Prostate gland (tissue), 2 donors: ENCODE data around the gene PTPN23. TPM values are rescaled to one million over a fixed set of nuclear protein-coding genes. Genes with fewer than 3 reads are reported as not detected.

Source experiments
- DNase-seq: peaks from one replicate; pipeline ENCODE4 v3.0.0-alpha.2; 2019; ENCODE audit warnings: low spot score
- H3K27ac ChIP-seq, 2 donors: fragments of 200-600 bp; sonication (generic); 2 replicates each; pipeline ENCODE4 v1.5.1; 2017 to 2019
- H3K27me3 ChIP-seq: fragments of 200-600 bp; sonication (generic); replicated peaks from 2 replicates; pipeline ENCODE4 v1.5.1; 2019; ENCODE audit not compliant: insufficient read depth
- H3K36me3 ChIP-seq, 2 donors: fragments of 200-600 bp; sonication (generic); 1 replicate in 1 of 2; 2 replicates in 1 of 2; pipeline versions ENCODE4 v1.5.1 to v1.8.1; 2017 to 2019
- H3K4me1 ChIP-seq: fragments of 200-600 bp; sonication (generic); replicated peaks from 2 replicates; pipeline ENCODE4 v1.5.1; 2019
- H3K4me3 ChIP-seq, 2 donors: fragments of 200-600 bp; sonication (generic); 2 replicates each; pipeline ENCODE4 v1.5.1; 2017 to 2019
- H3K9me3 ChIP-seq: fragments of 200-600 bp; sonication (generic); 2 replicates; pipeline ENCODE4 v1.5.1; 2017
- CTCF ChIP-seq, 4 experiments: fragments of 200-600 bp in 2 of 4; fragments of 450-650 bp in 2 of 4; sonication (generic) in 2 of 4; IDR thresholded peaks; 1 replicate in 3 of 4; 2 replicates in 1 of 4; pipeline ENCODE4 v1.5.1; 2016 to 2019; ENCODE audit warnings: antibody characterized with exemption in 4 of 4, mild to moderate bottlenecking in 2 of 4, moderate library complexity in 2 of 4
- POLR2A ChIP-seq: fragments of 450-650 bp; IDR thresholded peaks from one replicate; pipeline ENCODE4 v1.6.1; 2016; ENCODE audit warnings: antibody characterized with exemption, mild to moderate bottlenecking
- POLR2AphosphoS5 ChIP-seq: sonication (generic); formaldehyde crosslinking; IDR thresholded peaks from one replicate; pipeline ENCODE4 v1.6.1; 2017; ENCODE audit warnings: antibody characterized with exemption
- WGBS: methylation state at CpG from one replicate; pipeline ENCODE4 v1.1.5; 2018; 5-methylcytosine and 5-hydroxymethylcytosine counted together
- intact Hi-C: fragments of 100-400 bp; cut with DNase I; formaldehyde crosslinking; loops from one replicate; pipeline ENCODE4 v1.14.2; 2022
- total RNA-seq, 2 donors: library from RNA; depleted of rRNA; stranded (reverse); fragments of >200 nt; gene quantifications; one replicate each; pipeline ENCODE4 v1.1.0, GENCODE V29; 2016

PTPN23 gene
- total RNA-seq, 2 donors from 2014 or later, result 31.7 to 47.4 TPM

- Histone ChIP-seq H3K27ac (no peak overlapping the region), H3K9me3 (no peaks in the 10 kb centered on the region), H3K4me1 (peaks cover 13% of the 10 kb centered on the region), H3K36me3 (peaks cover 5 to 29% of the 10 kb centered on the region in 2 donors), H3K27me3 (no peaks in the 10 kb centered on the region), H3K4me3 (no peak overlapping the region)
- no peak for TF ChIP-seq POLR2AphosphoS5
- TF ChIP-seq CTCF (IDR thresholded peaks at IDR 0.05), result no peak
- TF ChIP-seq POLR2A, result no peak
- DNase-seq, result no peak
- WGBS, result 92% methylated on average over 18 of the region's 18 CpGs
- intact Hi-C loops, result no loop called here
Measured at GRCh38 chr3:47407896-47408838, 27.3 kb downstream of the PTPN23 start.

GRCh38 chr3:47408839-47409229 is 28.0 kb downstream of the PTPN23 start:
- H3K27ac ChIP-seq, result no peak overlapping the region
- TF ChIP-seq POLR2AphosphoS5 (no peak), CTCF (IDR thresholded peaks at IDR 0.05) (no peak), POLR2A (no peak)
- 87% methylated on average over 15 of the region's 15 CpGs for WGBS

GRCh38 chr3:47409284-47409683 is 28.5 kb downstream of the PTPN23 start:
- peaks cover 13% of the 10 kb centered on the region for H3K4me1 ChIP-seq
- WGBS, result 89% methylated on average over 12 of the region's 15 CpGs
- peaks cover 6 to 32% of the 10 kb centered on the region in 2 donors for H3K36me3 ChIP-seq
- H3K27ac ChIP-seq, result no peak overlapping the region
- TF ChIP-seq CTCF (IDR thresholded peaks at IDR 0.05) (no peak), POLR2AphosphoS5 (no peak)
- no peak overlapping the region for H3K4me3 ChIP-seq
- no peaks in the 10 kb centered on the region for H3K27me3 ChIP-seq
- no peak for DNase-seq
- intact Hi-C loops, result no loop called here
- H3K9me3 ChIP-seq, result no peaks in the 10 kb centered on the region

More at GRCh38 chr3:47408839-47409229, 28.0 kb downstream of the PTPN23 start:
- Histone ChIP-seq H3K27me3 (no peaks in the 10 kb centered on the region), H3K4me1 (peaks cover 13% of the 10 kb centered on the region), H3K4me3 (no peak overlapping the region), H3K36me3 (peaks cover 5 to 29% of the 10 kb centered on the region in 2 donors), H3K9me3 (no peaks in the 10 kb centered on the region)
- intact Hi-C loops, result no loop called here
- DNase-seq, result no peak

GRCh38 chr3:47409688-47410416 is 29.0 kb downstream of the PTPN23 start:
- H3K36me3 ChIP-seq, result peaks cover 7 to 35% of the 10 kb centered on the region in 2 donors
- no peak for DNase-seq
- no peaks in the 10 kb centered on the region for H3K9me3 ChIP-seq
- 90% methylated on average over 21 of the region's 26 CpGs for WGBS
- TF ChIP-seq POLR2AphosphoS5 (no peak), CTCF (IDR thresholded peaks at IDR 0.05) (no peak), POLR2A (no peak)
- no peak overlapping the region for H3K27ac ChIP-seq
- no peak overlapping the region for H3K4me3 ChIP-seq
- intact Hi-C loops, result loop anchor here (10.0 kb wide), 1 partner anchor 375 kb away; the partner anchor contains the start of gene SMARCC1
- no peaks in the 10 kb centered on the region for H3K27me3 ChIP-seq
- H3K4me1 ChIP-seq, result peaks cover 8% of the 10 kb centered on the region
